ENCODE results near the gene FSTL5.

- TF ChIP-seq EZH2 (IDR thresholded peaks at IDR 0.05; ENCODE audit: insufficient read depth, poor library complexity, severe bottlenecking) (no peak), EZH2phosphoT487 (IDR thresholded peaks at IDR 0.05; ENCODE audit: insufficient read depth, low read depth) (no peak)
Measured at GRCh38 chr4:161393602-161394001, 770.2 kb downstream of the FSTL5 start.

All from GM23248 (cell line).